Colonic mucosa (tissue), 4 donors: ENCODE results near the gene SUN3. TPM values are rescaled to one million over a fixed set of nuclear protein-coding genes. Genes with fewer than 3 reads are reported as not detected.

Experiments
- DNase-seq: peaks from one replicate; pipeline ENCODE4 v3.0.0-alpha.2; 2020
- H3K27ac ChIP-seq: fragments of 200-600 bp; one replicate; pipeline ENCODE4 v1.8.0; 2021
- H3K27me3 ChIP-seq: fragments of 200-600 bp; one replicate; pipeline ENCODE4 v1.8.0; 2021
- H3K36me3 ChIP-seq: fragments of 200-600 bp; one replicate; pipeline ENCODE4 v1.8.0; 2021
- H3K4me1 ChIP-seq: fragments of 200-600 bp; one replicate; pipeline ENCODE4 v1.8.0; 2021; ENCODE audit warnings: mild to moderate bottlenecking
- H3K4me3 ChIP-seq: fragments of 200-600 bp; one replicate; pipeline ENCODE4 v1.8.0; 2021
- H3K9ac ChIP-seq, 2 donors: one replicate each; pipeline ENCODE4 v1.7.0; 2013; ENCODE audit warnings: control low read depth in 2 of 2, low read depth in 2 of 2, low read length in 2 of 2
- H3K9me3 ChIP-seq: fragments of 200-600 bp; one replicate; pipeline ENCODE4 v1.8.0; 2021
- intact Hi-C: fragments of 100-400 bp; cut with DNase I; formaldehyde crosslinking; loops from one replicate; pipeline ENCODE4 v1.14.1; 2022
- total RNA-seq, 2 donors: library from RNA; stranded (reverse); fragmentation: NEBNext Ultra II Directional in 1 of 2; extraction: Animal tissue kit (Norgen Biotek cat#: 25700) in 1 of 2; gene quantifications; one replicate each; pipeline ENCODE4 v1.2.1, GENCODE V29; 2021
- TF ChIP-seq, protein P1 (sequence below): fragments of 200-600 bp; IDR thresholded peaks from one replicate; pipeline ENCODE4 v1.8.0; 2022; ENCODE audit warnings: antibody characterized with exemption, mild to moderate bottlenecking
- donor health status: healthy.
- donor health status: DM: no; HTN: no; CAD: no.
- donor health status: DM: no; HTN: no; CAD: no.

SUN3 gene
- total RNA-seq, 2 donors from 2014 or later, result not detected

DNA sequence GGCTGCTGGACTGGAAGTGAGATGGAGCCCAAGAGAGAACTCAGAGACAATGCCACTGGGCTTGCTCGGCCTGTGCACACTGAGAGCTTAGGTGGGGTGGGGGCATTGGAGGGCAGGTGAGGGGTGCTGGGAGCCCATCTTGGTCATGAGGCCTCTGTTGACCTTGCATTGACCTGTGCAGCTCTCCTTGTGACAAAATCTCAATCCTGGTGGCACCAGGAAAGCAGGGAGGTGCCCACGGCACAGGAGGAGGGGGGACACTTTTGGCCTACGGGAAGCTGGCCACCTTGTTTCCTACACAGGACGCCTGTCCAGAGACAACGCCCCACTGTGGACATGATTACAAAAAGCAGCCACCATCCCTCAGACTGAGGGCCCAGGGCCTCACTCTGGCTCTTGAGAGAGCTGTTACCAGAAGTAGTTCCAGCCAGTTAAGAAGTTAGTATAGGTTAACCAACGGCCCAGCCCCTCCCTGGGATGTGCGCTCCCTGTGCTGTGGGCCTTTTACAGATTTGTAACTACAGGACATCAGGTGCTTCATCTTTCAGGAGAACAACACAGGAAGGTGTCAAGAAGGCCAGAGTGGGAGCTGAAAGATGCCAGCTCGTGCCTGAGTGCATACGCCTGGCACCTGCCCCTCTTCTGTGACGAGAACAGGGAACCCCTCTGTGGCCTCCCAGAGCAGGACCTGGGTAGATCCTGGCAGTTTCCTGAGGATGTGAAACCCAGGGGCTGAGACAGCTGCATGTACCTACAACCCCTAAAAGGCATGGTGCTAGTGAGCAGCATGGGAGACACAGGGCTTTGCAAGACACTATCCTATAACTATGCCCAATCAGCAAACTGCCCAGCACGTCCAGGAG is 91.0 kb downstream of the SUN3 start:
- no peak overlapping the region for H3K4me3 ChIP-seq
- H3K36me3 ChIP-seq, result no peaks in the 10 kb centered on the region
- H3K9me3 ChIP-seq, result no peaks in the 10 kb centered on the region
- TF ChIP-seq, protein P1, sequence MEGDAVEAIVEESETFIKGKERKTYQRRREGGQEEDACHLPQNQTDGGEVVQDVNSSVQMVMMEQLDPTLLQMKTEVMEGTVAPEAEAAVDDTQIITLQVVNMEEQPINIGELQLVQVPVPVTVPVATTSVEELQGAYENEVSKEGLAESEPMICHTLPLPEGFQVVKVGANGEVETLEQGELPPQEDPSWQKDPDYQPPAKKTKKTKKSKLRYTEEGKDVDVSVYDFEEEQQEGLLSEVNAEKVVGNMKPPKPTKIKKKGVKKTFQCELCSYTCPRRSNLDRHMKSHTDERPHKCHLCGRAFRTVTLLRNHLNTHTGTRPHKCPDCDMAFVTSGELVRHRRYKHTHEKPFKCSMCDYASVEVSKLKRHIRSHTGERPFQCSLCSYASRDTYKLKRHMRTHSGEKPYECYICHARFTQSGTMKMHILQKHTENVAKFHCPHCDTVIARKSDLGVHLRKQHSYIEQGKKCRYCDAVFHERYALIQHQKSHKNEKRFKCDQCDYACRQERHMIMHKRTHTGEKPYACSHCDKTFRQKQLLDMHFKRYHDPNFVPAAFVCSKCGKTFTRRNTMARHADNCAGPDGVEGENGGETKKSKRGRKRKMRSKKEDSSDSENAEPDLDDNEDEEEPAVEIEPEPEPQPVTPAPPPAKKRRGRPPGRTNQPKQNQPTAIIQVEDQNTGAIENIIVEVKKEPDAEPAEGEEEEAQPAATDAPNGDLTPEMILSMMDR, result no peak
- H3K27me3 ChIP-seq, result no peaks in the 10 kb centered on the region
- DNase-seq, result no peak
- H3K9ac ChIP-seq, result no peak overlapping the region
- intact Hi-C loops, result loop anchor here (5.0 kb wide), 1 partner anchor 671 kb away; no protein-coding TSS in a partner anchor
- peaks cover 11% of the 10 kb centered on the region for H3K4me1 ChIP-seq
- H3K27ac ChIP-seq, result no peak overlapping the region

Other genes starting within 250 kb of the SUN3 start
- gene PKD1L1, start 80.6 kb downstream of the SUN3 start, total RNA-seq, result 1 to 10 TPM in 1 of 2 donors, under 1 TPM in 1; 0.40 to 1.2 TPM
- 10 to 100 TPM; 31.6 to 33.2 TPM for gene HUS1, start 49.5 kb downstream of the SUN3 start, total RNA-seq
- gene C7orf57, start 6.4 kb upstream of the SUN3 start, total RNA-seq, result under 1 TPM in 1 of 2 donors, not detected in 1; 0.24 TPM
- 10 to 100 TPM; 34.0 to 41.9 TPM for gene UPP1, start 60.2 kb upstream of the SUN3 start, total RNA-seq
- gene ABCA13, start 142.4 kb upstream of the SUN3 start, total RNA-seq, result 1 to 10 TPM; 1.7 to 2.5 TPM